HG02798 (cell line): ENCODE data around the gene TMEM229A.

ENCODE experiments used
- ATAC-seq: cut with Tn5 transposase; IDR thresholded peaks from one replicate; pipeline ENCODE4 v1.9.1; 2021; ENCODE audit warnings: mild to moderate bottlenecking; ENCODE audit not compliant: unreplicated experiment, poor library complexity

TMEM229A gene

DNA sequence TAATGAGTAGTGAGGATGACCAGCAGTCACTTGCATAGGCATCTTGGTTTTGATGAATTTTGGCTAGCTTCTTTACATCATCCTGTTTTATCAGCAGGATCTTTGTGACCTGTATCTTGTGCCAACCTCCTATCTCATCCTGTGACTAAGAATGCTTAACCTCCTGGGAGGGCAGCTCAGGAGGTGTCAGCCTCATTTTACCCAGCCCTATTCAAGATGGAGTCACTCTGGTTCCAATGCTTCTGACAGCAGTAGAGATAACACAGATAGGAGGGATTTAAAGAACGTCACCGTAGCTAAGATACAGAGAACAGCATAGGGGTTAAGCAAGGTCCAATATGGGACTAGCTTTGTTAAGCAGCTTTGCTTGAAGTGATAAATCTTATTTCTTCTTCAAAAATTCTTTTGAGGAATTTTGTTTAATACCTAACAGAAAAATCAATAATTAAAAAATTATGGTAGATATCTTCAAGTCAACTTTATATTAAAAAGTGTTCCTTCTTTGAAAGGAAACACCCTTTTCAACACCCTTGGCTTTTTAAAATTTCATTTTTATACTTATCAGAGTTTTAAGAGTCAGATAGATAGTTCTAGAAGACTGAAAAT is 39.9 kb downstream of the TMEM229A start:
- ATAC-seq: no peak

DNA sequence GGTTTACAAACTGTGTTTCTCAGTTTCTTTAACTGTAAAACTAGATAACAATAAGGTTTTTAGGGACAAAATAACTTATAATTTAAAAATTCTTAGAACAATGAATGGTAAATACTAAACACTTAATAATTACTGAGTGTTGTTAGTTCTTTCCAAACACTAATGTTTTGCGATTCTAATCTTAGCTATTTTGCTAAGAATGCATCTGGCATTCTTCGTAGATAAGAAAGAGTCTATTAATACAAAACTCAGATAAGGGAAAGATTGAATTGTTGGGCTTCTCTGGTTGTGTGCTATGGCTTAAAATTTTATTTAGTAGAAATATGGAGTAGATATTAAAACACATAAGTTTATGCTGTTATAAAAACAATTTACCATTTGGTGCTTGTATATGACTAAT is 45.4 kb downstream of the TMEM229A start:
- no peak for ATAC-seq
